ENCODE results near the gene COG6.
A peak's percentile ranks its signal among the peaks of the same experiment; 100 is the strongest.

COG6 gene

GRCh38 chr13:39655569-39656324 lies at the start of gene COG6:
Gene COG6, plus strand, starts transcription at chr13:39655662. Its CDS starts 65 bp downstream, at chr13:39655727.
- Histone ChIP-seq H3K9me3 (ENCODE audit: low read length) (no peaks in the 10 kb centered on the region), H3K36me3 (ENCODE audit: insufficient read depth, low read length) (peaks cover 9% of the 10 kb centered on the region), H3K27me3 (ENCODE audit: insufficient read depth, low read length) (no peaks in the 10 kb centered on the region), H3K4me3 (ENCODE audit: low read length) (peak within 1 kb of the TSS; percentile 57), H2AFZ (ENCODE audit: low read depth, low read length) (peak within 1 kb of the TSS; percentile 73), H3K4me1 (ENCODE audit: insufficient read depth, low read length) (peaks cover 9% of the 10 kb centered on the region)

- Histone ChIP-seq H3K4me3 (ENCODE audit: low read length) (no peak overlapping the region), H3K9me3 (ENCODE audit: low read length) (no peaks in the 10 kb centered on the region), H3K36me3 (ENCODE audit: insufficient read depth, low read length) (peaks cover 2% of the 10 kb centered on the region)
Measured at GRCh38 chr13:39605677-39606320, 49.7 kb upstream of the COG6 start.

GRCh38 chr13:39607876-39608275 lies 47.6 kb upstream of the COG6 start:
- Histone ChIP-seq H3K27me3 (ENCODE audit: insufficient read depth, low read length) (no peaks in the 10 kb centered on the region), H3K4me1 (ENCODE audit: insufficient read depth, low read length) (peaks cover 9% of the 10 kb centered on the region)

More at GRCh38 chr13:39605677-39606320, 49.7 kb upstream of the COG6 start:
- peaks cover 13% of the 10 kb centered on the region for H3K4me1 ChIP-seq (ENCODE audit: insufficient read depth, low read length)
- H2AFZ ChIP-seq (ENCODE audit: low read depth, low read length): no peak overlapping the region
- H3K27me3 ChIP-seq (ENCODE audit: insufficient read depth, low read length): no peaks in the 10 kb centered on the region

GRCh38 chr13:39612023-39612637 lies 43.3 kb upstream of the COG6 start:
- H2AFZ ChIP-seq (ENCODE audit: low read depth, low read length): no peak overlapping the region
- H3K4me3 ChIP-seq (ENCODE audit: low read length): no peak overlapping the region
- H3K36me3 ChIP-seq (ENCODE audit: insufficient read depth, low read length): no peaks in the 10 kb centered on the region
- H3K27me3 ChIP-seq (ENCODE audit: insufficient read depth, low read length): no peaks in the 10 kb centered on the region
- H3K4me1 ChIP-seq (ENCODE audit: insufficient read depth, low read length): peaks cover 4% of the 10 kb centered on the region
- H3K9me3 ChIP-seq (ENCODE audit: low read length): no peaks in the 10 kb centered on the region

More at GRCh38 chr13:39607876-39608275, 47.6 kb upstream of the COG6 start:
- Histone ChIP-seq H3K36me3 (ENCODE audit: insufficient read depth, low read length) (no peaks in the 10 kb centered on the region), H3K9me3 (ENCODE audit: low read length) (no peaks in the 10 kb centered on the region), H3K4me3 (ENCODE audit: low read length) (no peak overlapping the region), H2AFZ (ENCODE audit: low read depth, low read length) (no peak overlapping the region)

GRCh38 chr13:39616087-39616694 lies 39.3 kb upstream of the COG6 start:
- Histone ChIP-seq H3K4me1 (ENCODE audit: insufficient read depth, low read length) (no peaks in the 10 kb centered on the region), H2AFZ (ENCODE audit: low read depth, low read length) (no peak overlapping the region), H3K4me3 (ENCODE audit: low read length) (no peak overlapping the region), H3K36me3 (ENCODE audit: insufficient read depth, low read length) (no peaks in the 10 kb centered on the region), H3K9me3 (ENCODE audit: low read length) (no peaks in the 10 kb centered on the region), H3K27me3 (ENCODE audit: insufficient read depth, low read length) (no peaks in the 10 kb centered on the region)

- H3K4me3 ChIP-seq (ENCODE audit: low read length): no peak overlapping the region
- H2AFZ ChIP-seq (ENCODE audit: low read depth, low read length): no peak overlapping the region
- H3K9me3 ChIP-seq (ENCODE audit: low read length): no peaks in the 10 kb centered on the region
- no peaks in the 10 kb centered on the region for H3K27me3 ChIP-seq (ENCODE audit: insufficient read depth, low read length)
- no peaks in the 10 kb centered on the region for H3K36me3 ChIP-seq (ENCODE audit: insufficient read depth, low read length)
- no peaks in the 10 kb centered on the region for H3K4me1 ChIP-seq (ENCODE audit: insufficient read depth, low read length)
Measured at GRCh38 chr13:39618561-39618960, 36.9 kb upstream of the COG6 start.

GRCh38 chr13:39623466-39623865 lies 32.0 kb upstream of the COG6 start:
- no peak overlapping the region for H2AFZ ChIP-seq (ENCODE audit: low read depth, low read length)
- no peaks in the 10 kb centered on the region for H3K9me3 ChIP-seq (ENCODE audit: low read length)
- no peaks in the 10 kb centered on the region for H3K4me1 ChIP-seq (ENCODE audit: insufficient read depth, low read length)
- H3K36me3 ChIP-seq (ENCODE audit: insufficient read depth, low read length): no peaks in the 10 kb centered on the region
- H3K4me3 ChIP-seq (ENCODE audit: low read length): no peak overlapping the region
- H3K27me3 ChIP-seq (ENCODE audit: insufficient read depth, low read length): no peaks in the 10 kb centered on the region

- H3K9me3 ChIP-seq (ENCODE audit: low read length): no peaks in the 10 kb centered on the region
- H3K4me3 ChIP-seq (ENCODE audit: low read length): no peak overlapping the region
- H2AFZ ChIP-seq (ENCODE audit: low read depth, low read length): no peak overlapping the region
- H3K27me3 ChIP-seq (ENCODE audit: insufficient read depth, low read length): no peaks in the 10 kb centered on the region
- H3K4me1 ChIP-seq (ENCODE audit: insufficient read depth, low read length): peaks cover 3% of the 10 kb centered on the region
- H3K36me3 ChIP-seq (ENCODE audit: insufficient read depth, low read length): no peaks in the 10 kb centered on the region
Measured at GRCh38 chr13:39631307-39631706, 24.2 kb upstream of the COG6 start.

GRCh38 chr13:39632994-39633393 lies 22.5 kb upstream of the COG6 start:
- peaks cover 2% of the 10 kb centered on the region for H3K9me3 ChIP-seq (ENCODE audit: low read length)
- H3K4me1 ChIP-seq (ENCODE audit: insufficient read depth, low read length): peaks cover 3% of the 10 kb centered on the region
- H3K4me3 ChIP-seq (ENCODE audit: low read length): no peak overlapping the region
- no peak overlapping the region for H2AFZ ChIP-seq (ENCODE audit: low read depth, low read length)
- no peaks in the 10 kb centered on the region for H3K27me3 ChIP-seq (ENCODE audit: insufficient read depth, low read length)
- H3K36me3 ChIP-seq (ENCODE audit: insufficient read depth, low read length): no peaks in the 10 kb centered on the region

- peaks cover 2% of the 10 kb centered on the region for H3K9me3 ChIP-seq (ENCODE audit: low read length)
- no peak overlapping the region for H3K4me3 ChIP-seq (ENCODE audit: low read length)
- H3K4me1 ChIP-seq (ENCODE audit: insufficient read depth, low read length): peaks cover 3% of the 10 kb centered on the region
- H2AFZ ChIP-seq (ENCODE audit: low read depth, low read length): no peak overlapping the region
- H3K27me3 ChIP-seq (ENCODE audit: insufficient read depth, low read length): no peaks in the 10 kb centered on the region
- H3K36me3 ChIP-seq (ENCODE audit: insufficient read depth, low read length): no peaks in the 10 kb centered on the region
Measured at GRCh38 chr13:39635564-39635963, 19.9 kb upstream of the COG6 start.

- Histone ChIP-seq H3K36me3 (ENCODE audit: insufficient read depth, low read length) (no peaks in the 10 kb centered on the region), H3K27me3 (ENCODE audit: insufficient read depth, low read length) (no peaks in the 10 kb centered on the region), H3K4me3 (ENCODE audit: low read length) (no peak overlapping the region), H3K4me1 (ENCODE audit: insufficient read depth, low read length) (peaks cover 3% of the 10 kb centered on the region), H2AFZ (ENCODE audit: low read depth, low read length) (no peak overlapping the region), H3K9me3 (ENCODE audit: low read length) (peaks cover 2% of the 10 kb centered on the region)
Measured at GRCh38 chr13:39637890-39638289, 17.6 kb upstream of the COG6 start.

GRCh38 chr13:39641645-39642044 lies 13.8 kb upstream of the COG6 start:
- Histone ChIP-seq H3K4me1 (ENCODE audit: insufficient read depth, low read length) (no peaks in the 10 kb centered on the region), H3K9me3 (ENCODE audit: low read length) (peaks cover 2% of the 10 kb centered on the region), H3K27me3 (ENCODE audit: insufficient read depth, low read length) (no peaks in the 10 kb centered on the region), H2AFZ (ENCODE audit: low read depth, low read length) (no peak overlapping the region), H3K36me3 (ENCODE audit: insufficient read depth, low read length) (no peaks in the 10 kb centered on the region), H3K4me3 (ENCODE audit: low read length) (no peak overlapping the region)

GRCh38 chr13:39646122-39646521 lies 9.3 kb upstream of the COG6 start:
- H3K36me3 ChIP-seq (ENCODE audit: insufficient read depth, low read length): no peaks in the 10 kb centered on the region
- H3K4me1 ChIP-seq (ENCODE audit: insufficient read depth, low read length): no peaks in the 10 kb centered on the region
- H3K9me3 ChIP-seq (ENCODE audit: low read length): no peaks in the 10 kb centered on the region

More at GRCh38 chr13:39646122-39646521, 9.3 kb upstream of the COG6 start:
- no peak overlapping the region for H3K4me3 ChIP-seq (ENCODE audit: low read length)
- no peak overlapping the region for H2AFZ ChIP-seq (ENCODE audit: low read depth, low read length)
- H3K27me3 ChIP-seq (ENCODE audit: insufficient read depth, low read length): no peaks in the 10 kb centered on the region

Data from neuron (in vitro differentiated cells).